LNCAP (cell line): ENCODE data around the gene RPS6KL1.

Experiments used
- CTCF ChIP-seq: fragments of 450-650 bp; IDR thresholded peaks from 2 replicates; pipeline ENCODE4 v1.5.1; 2017; ENCODE audit warnings: mild to moderate bottlenecking

RPS6KL1 gene

GRCh38 chr14:74906925-74907521, 16.0 kb downstream of the RPS6KL1 start:
- TF ChIP-seq CTCF: peak; percentile 30

- TF ChIP-seq CTCF: peak; percentile 97
Measured at GRCh38 chr14:74905595-74906142, 17.4 kb downstream of the RPS6KL1 start.

- TF ChIP-seq CTCF: no peak
Measured at GRCh38 chr14:74904635-74905503, 18.2 kb downstream of the RPS6KL1 start.

GRCh38 chr14:74902941-74903705, 19.9 kb downstream of the RPS6KL1 start:
- no peak for TF ChIP-seq CTCF

- TF ChIP-seq CTCF: no peak
Measured at GRCh38 chr14:74898694-74899093, 24.4 kb downstream of the RPS6KL1 start.

- TF ChIP-seq CTCF: no peak
Measured at GRCh38 chr14:74898083-74898482, 25.0 kb downstream of the RPS6KL1 start.

GRCh38 chr14:74897642-74898041, 25.4 kb downstream of the RPS6KL1 start:
- TF ChIP-seq CTCF: no peak
